K562 (cell line): ENCODE measurements around the gene OR10S1. TPM values are rescaled to one million over a fixed set of nuclear protein-coding genes. Genes with fewer than 3 reads are reported as not detected.

ENCODE experiments used
- ATAC-seq: fragments of 200-7000 bp; cut with Tn5 transposase; 3 replicates; pipeline ENCODE4 v1.9.1; 2020; ENCODE audit warnings: moderate library complexity
- BruUV-seq: library from RNA; stranded (reverse); fragments of 400-500 nt; replicated peaks from 2 replicates; lab custom pipeline; 2021; lab: Mats Ljungman, UMichigan
- CTCF ChIA-PET: fragments of 300-600 bp; formaldehyde crosslinking; extraction: SDS; loops from one replicate; lab custom pipeline; 2021; ENCODE audit warnings: low intra/inter-chr PET ratio; lab: Yijun Ruan, JAX
- POLR2A ChIA-PET: fragments of 300-600, 350-650 bp; sonication (Branson Sonifier 250); formaldehyde crosslinking; extraction: SDS; loops from one replicate; lab custom pipeline; 2021; ENCODE audit warnings: antibody characterized with exemption, inconsistent platforms; lab: Yijun Ruan, JAX
- DNase-seq, 4 experiments: peaks; one replicate each; pipeline versions ENCODE4 v3.0.0 to v3.0.0-alpha.2; 2011 to 2018; ENCODE audit warnings: low spot score in 3 of 4, mixed read lengths in 3 of 4; ENCODE audit errors: extremely low read depth in 1 of 4
- FAIRE-seq: peaks from 2 replicates; lab custom pipeline; 2011; peaks lifted over from hg19 to GRCh38; lab: Jason Lieb, UNC
- H2AFZ ChIP-seq: 2 replicates; pipeline ENCODE4 v1.6.0; 2011; ENCODE audit warnings: low read depth, low read length, control low read depth, inconsistent platforms
- H3K27ac ChIP-seq: fragments of 200-600 bp; 3 replicates; pipeline ENCODE4 v1.8.0; 2011; ENCODE audit warnings: low read depth, mild to moderate bottlenecking, control low read depth, inconsistent platforms, low read length, moderate library complexity, mixed read lengths; ENCODE audit errors: extremely low read depth
- H3K27me3 ChIP-seq, 2 experiments: fragments of 300-600 bp in 1 of 2; 2 replicates in 1 of 2; 3 replicates in 1 of 2; pipeline versions ENCODE4 v1.6.0 to v1.8.0; 2011; ENCODE audit warnings: inconsistent platforms in 2 of 2, low read length in 2 of 2, mild to moderate bottlenecking in 1 of 2, mixed read lengths in 1 of 2, moderate library complexity in 1 of 2; ENCODE audit not compliant: control insufficient read depth in 2 of 2, insufficient read depth in 2 of 2
- H3K36me3 ChIP-seq: fragments of 300-600 bp; 3 replicates; pipeline ENCODE4 v1.8.0; 2011; ENCODE audit warnings: mild to moderate bottlenecking, low read length, inconsistent platforms; ENCODE audit not compliant: control insufficient read depth, insufficient read depth
- H3K4me1 ChIP-seq, 2 experiments: fragments of 200-600 bp in 1 of 2; replicated peaks in 1 of 2; 2 replicates in 1 of 2; 3 replicates in 1 of 2; pipeline versions ENCODE4 v1.5.1 to v1.8.0; 2011; ENCODE audit warnings: inconsistent platforms in 2 of 2, low read length in 2 of 2, mild to moderate bottlenecking in 1 of 2, mixed read lengths in 1 of 2, moderate library complexity in 1 of 2; ENCODE audit not compliant: control insufficient read depth in 2 of 2, insufficient read depth in 2 of 2
- H3K4me2 ChIP-seq: 2 replicates; pipeline ENCODE4 v1.6.1; 2011; ENCODE audit warnings: low read length, control low read depth, inconsistent platforms, mixed read lengths; ENCODE audit not compliant: insufficient read depth
- H3K4me3 ChIP-seq: fragments of 200-600 bp; sonication (generic), shearing (Covaris generic); 2 replicates; pipeline ENCODE4 v1.5.1; 2016; ENCODE audit warnings: control low read depth, inconsistent platforms
- H3K79me2 ChIP-seq: fragments of 200-600 bp; 3 replicates; pipeline ENCODE4 v1.8.0; 2011; ENCODE audit warnings: low read length, inconsistent platforms; ENCODE audit not compliant: control insufficient read depth, insufficient read depth
- H3K9ac ChIP-seq, 2 experiments: 2 replicates each; pipeline versions ENCODE4 v1.6.0 to v1.6.1; 2011; ENCODE audit warnings: low read depth in 2 of 2, low read length in 2 of 2, control low read depth in 1 of 2, inconsistent platforms in 1 of 2, mild to moderate bottlenecking in 1 of 2, mixed read lengths in 1 of 2; ENCODE audit not compliant: insufficient read depth in 1 of 2
- H3K9me1 ChIP-seq: one replicate; pipeline ENCODE4 v1.6.0; 2011; ENCODE audit warnings: inconsistent platforms, mild to moderate bottlenecking, low read length, moderate library complexity; ENCODE audit not compliant: control insufficient read depth, insufficient read depth
- H3K9me3 ChIP-seq: replicated peaks from 2 replicates; pipeline ENCODE4 v1.5.1; 2011; ENCODE audit warnings: low read depth, low read length, inconsistent platforms; ENCODE audit not compliant: control insufficient read depth, insufficient read depth
- H4K20me1 ChIP-seq: replicated peaks from 2 replicates; pipeline ENCODE4 v1.6.1; 2011; ENCODE audit warnings: low read length, inconsistent platforms, mixed read lengths; ENCODE audit not compliant: control insufficient read depth, insufficient read depth
- CHD7 ChIP-seq: fragments of 200-600 bp; sonication (generic); IDR thresholded peaks from one replicate; pipeline ENCODE4 v1.6.1; 2012; ENCODE audit warnings: mild to moderate bottlenecking, low read depth, low read length, inconsistent platforms
- LARP7 ChIP-seq: fragments of 450-650 bp; IDR thresholded peaks from 2 replicates; pipeline ENCODE4 v1.6.1; 2016
- MYBL2 ChIP-seq, 2 experiments: fragments of 450-650 bp in 1 of 2; sonication (generic) in 1 of 2; formaldehyde crosslinking in 1 of 2; IDR thresholded peaks; 2 replicates each; pipeline versions ENCODE4 v1.6.1 to v1.8.1; 2017 to 2022; ENCODE audit warnings: borderline replicate concordance in 1 of 2, inconsistent platforms in 1 of 2, low read depth in 1 of 2, mild to moderate bottlenecking in 1 of 2, missing genetic modification reagents in 1 of 2, moderate library complexity in 1 of 2
- POLR3G ChIP-seq: IDR thresholded peaks from 2 replicates; pipeline ENCODE4 v1.6.1; 2011; ENCODE audit not compliant: insufficient read length, insufficient replicate concordance; ENCODE audit errors: extremely low read depth
- SRSF3 ChIP-seq: fragments of 200-400 bp; formaldehyde crosslinking; IDR thresholded peaks from 2 replicates; pipeline ENCODE4 v1.6.1; 2016; ENCODE audit warnings: mild to moderate bottlenecking, low read length, moderate library complexity; ENCODE audit not compliant: insufficient read depth
- TEAD1 ChIP-seq, 2 experiments: fragments of 450-650 bp in 1 of 2; sonication (generic) in 1 of 2; formaldehyde crosslinking; IDR thresholded peaks; 2 replicates each; pipeline versions ENCODE4 v1.4.0 to v1.8.0; 2020 to 2022; ENCODE audit warnings: mild to moderate bottlenecking in 2 of 2, missing genetic modification reagents in 1 of 2
- THRAP3 ChIP-seq: fragments of 450-650 bp; IDR thresholded peaks from 2 replicates; pipeline ENCODE4 v1.6.1; 2016; ENCODE audit warnings: mild to moderate bottlenecking, inconsistent platforms, borderline replicate concordance
- ZFP1 ChIP-seq: fragments of 450-650 bp; formaldehyde crosslinking; IDR thresholded peaks from 2 replicates; pipeline ENCODE4 v1.4.0; 2020; ENCODE audit warnings: mild to moderate bottlenecking, mixed read lengths
- ZNF146 ChIP-seq: IDR thresholded peaks from one replicate; pipeline ENCODE4 v1.6.1; 2018; ENCODE audit warnings: missing compliant biosample characterization; ENCODE audit not compliant: unreplicated experiment
- ZNF511 ChIP-seq: sonication (generic); formaldehyde crosslinking; IDR thresholded peaks from 2 replicates; pipeline ENCODE4 v1.8.0; 2022; ENCODE audit warnings: mild to moderate bottlenecking, missing genetic modification reagents
- WGBS: fragments of 100-300 bp; shearing (Covaris generic); methylation state at CpG from one replicate; pipeline ENCODE4 v1.1.6; 2016; ENCODE audit warnings: low coverage, mixed read lengths; ENCODE audit not compliant: insufficient coverage; ENCODE audit errors: missing lambda C conversion rate; 5-methylcytosine and 5-hydroxymethylcytosine counted together
- in situ Hi-C: fragments of 300-500 bp; cut with MboI; formaldehyde crosslinking; loops from 4 replicates; pipeline ENCODE4 v1.15.0; 2018; ENCODE audit warnings: inconsistent platforms, mixed read lengths
- intact Hi-C: fragments of 100-400 bp; cut with micrococcal nuclease; formaldehyde crosslinking; loops from 2 replicates; pipeline ENCODE4 v1.14.2; 2022
- polyA plus RNA-seq, 8 experiments: library from polyadenylated mRNA; depleted of rRNA in 4 of 8; stranded (reverse) in 5 of 8; unstranded in 3 of 8; fragments of >200 nt; fragmentation: Nextera tagmentation in 2 of 8; fragmentation: Illumina TruSeq in 1 of 8; extraction: Ambion mirVana in 2 of 8; extraction: Trizol in 1 of 8; gene quantifications; 2 replicates each; pipeline versions ENCODE4 v1.2.1 to v1.2.3, GENCODE V29; 2011 to 2014; ENCODE audit warnings: inconsistent platforms in 1 of 8, missing spikeins in 1 of 8
- total RNA-seq, 7 experiments: library from RNA; depleted of rRNA in 6 of 7; stranded (reverse); fragments of >200 nt in 6 of 7; fragmentation: Illumina TruSeq in 2 of 7; extraction: Trizol in 2 of 7; gene quantifications; 2 replicates each; pipeline versions ENCODE4 v1.2.1 to v1.2.3, GENCODE V29; 2011 to 2021; ENCODE audit warnings: low replicate concordance in 1 of 7

The OR10S1 gene
- total and polyA plus RNA-seq, 9 of the 15 experiments (the other 6 are each of a cell fraction or from before 2014, with no cell fraction given) = not detected

- no TSS peak for BruUV-seq
- FAIRE-seq (no peak), ATAC-seq (no peak), DNase-seq (no peak)
- in situ Hi-C loops = no loop called here
- Histone ChIP-seq H3K4me3 (no peak within 1 kb of the TSS), H3K9me1 (no peaks in the 10 kb centered on the region), H3K27ac (no peak within 1 kb of the TSS), H4K20me1 (no peaks in the 10 kb centered on the region), H3K9ac (no peak within 1 kb of the TSS), H3K4me2 (no peak within 1 kb of the TSS), H3K79me2 (no peaks in the 10 kb centered on the region), H3K4me1 (no peaks in the 10 kb centered on the region), H3K9me3 (no peaks in the 10 kb centered on the region), H2AFZ (no peak within 1 kb of the TSS), H3K36me3 (no peaks in the 10 kb centered on the region), H3K27me3 (peaks cover 0 to 6% of the 10 kb centered on the region in 2 experiments; a peak in 1 of 5 replicates)
- ChIA-PET CTCF (no interaction called here), POLR2A (no interaction called here)
- WGBS = 0% methylated on average over 2 of the region's 2 CpGs
- intact Hi-C loops = no loop called here
- TF ChIP-seq CHD7 (no peak), SRSF3 (no peak), THRAP3 (no peak), MYBL2 (IDR thresholded peaks at IDR 0.05; ENCODE audit: low read depth) (no peak), MYBL2 (CRISPR knock-in tag; IDR thresholded peaks at IDR 0.05; ENCODE audit: borderline replicate concordance) (no peak), LARP7 (no peak), TEAD1 (CRISPR knock-in tag; IDR thresholded peaks at IDR 0.05) (no peak), POLR3G (no peak), ZFP1 (no peak), ZNF146 (CRISPR knock-in tag) (no peak), ZNF511 (no peak)
These were observed 48.9 kb upstream of the OR10S1 start, which contains the start of gene OR10G8 for GRCh38 chr11:124026498-124026897. Gene OR10G8, plus strand, starts transcription at chr11:124026798. Its CDS starts 2,825 bp downstream, at chr11:124029623.
